HG03460 (cell line): ENCODE results near the gene SYNE4.
"Not testable (repeated sequence)": the region's sequence is repeated elsewhere in the genome, so short reads cannot be mapped to it uniquely, and the experiment has no call there.

ENCODE experiments used
- ATAC-seq: cut with Tn5 transposase; IDR thresholded peaks from one replicate; pipeline ENCODE4 v1.9.1; 2021; ENCODE audit not compliant: unreplicated experiment

The SYNE4 gene

DNA sequence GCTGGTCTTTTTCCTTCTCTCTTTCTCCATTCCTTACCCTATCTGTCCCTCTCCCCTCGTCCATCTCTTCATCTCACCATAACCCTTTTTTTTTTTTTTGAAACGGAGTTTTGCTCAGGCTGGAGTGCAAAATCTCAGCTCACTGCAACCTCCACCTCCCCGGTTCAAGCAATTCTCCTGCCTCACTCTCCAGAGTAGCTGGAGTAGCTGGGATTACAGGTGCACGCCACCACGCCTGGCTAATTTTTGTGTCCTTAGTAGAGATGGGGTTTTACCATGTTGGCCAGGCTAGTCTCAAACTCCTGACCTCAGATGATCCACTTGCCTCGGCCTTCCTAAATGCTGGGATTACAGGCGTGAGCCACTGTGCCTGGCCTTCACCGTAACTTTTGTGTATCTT lies 51.2 kb downstream of the SYNE4 start:
- ATAC-seq: not testable (repeated sequence)

DNA sequence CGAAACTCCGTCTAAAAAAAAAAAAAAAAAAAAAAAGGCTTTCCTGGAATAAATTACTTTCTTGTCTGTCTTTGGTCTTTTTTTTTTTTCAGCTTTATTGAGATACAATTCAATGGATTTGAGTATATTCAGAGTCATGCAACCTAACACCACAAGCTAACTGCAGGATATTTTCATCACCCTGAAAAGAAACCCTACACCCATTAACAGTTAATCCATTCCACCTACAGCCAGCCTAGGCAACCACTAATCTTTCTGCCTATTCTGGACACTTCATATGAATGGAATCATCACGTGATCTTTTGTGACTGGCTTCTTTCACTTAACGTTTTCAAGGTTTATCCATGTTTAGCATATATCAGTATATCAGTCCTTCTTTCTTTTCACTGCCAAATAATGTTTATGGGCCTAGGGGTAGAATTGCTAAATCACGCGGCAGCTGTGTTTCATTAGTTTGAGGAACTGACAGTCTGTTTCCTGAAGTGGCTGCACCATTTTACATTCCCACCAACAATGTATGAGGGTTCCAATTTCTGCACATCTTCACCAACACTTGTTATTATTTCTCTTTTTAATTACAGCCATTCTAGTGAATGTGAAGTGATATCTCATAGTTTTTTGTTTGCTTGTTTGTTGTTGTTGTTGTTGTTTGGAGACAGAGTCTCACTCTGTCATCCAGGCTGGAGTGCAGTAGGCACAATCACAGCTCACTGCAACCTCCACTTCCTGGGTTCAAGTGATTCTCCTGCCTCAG lies 52.6 kb downstream of the SYNE4 start:
- ATAC-seq: no peak
